SK-N-SH (cell line): ENCODE data around the gene WIPF3.

Experiments
- CTCF ChIP-seq: fragments of 200-600 bp; sonication (generic); IDR thresholded peaks from 2 replicates; pipeline ENCODE4 v1.6.1; 2017; ENCODE audit warnings: antibody characterized with exemption, mild to moderate bottlenecking, moderate library complexity
- EP300 ChIP-seq, 2 experiments: IDR thresholded peaks; 2 replicates each; pipeline versions ENCODE4 v1.4.0 to v1.6.1; 2012; ENCODE audit warnings: borderline replicate concordance in 1 of 2, low read depth in 1 of 2, low read length in 1 of 2
- FOXM1 ChIP-seq: IDR thresholded peaks from 2 replicates; pipeline ENCODE4 v1.4.0; 2012; ENCODE audit warnings: low read depth, mild to moderate bottlenecking
- GABPA ChIP-seq: IDR thresholded peaks from 2 replicates; pipeline ENCODE4 v1.4.0; 2012; ENCODE audit warnings: low read depth, mild to moderate bottlenecking
- POLR2AphosphoS5 ChIP-seq: IDR thresholded peaks from 2 replicates; pipeline ENCODE4 v1.6.1; 2012; ENCODE audit warnings: low read depth, low read length
- RAD21 ChIP-seq: IDR thresholded peaks from 2 replicates; pipeline ENCODE4 v1.6.1; 2012; ENCODE audit warnings: mild to moderate bottlenecking, low read length
- RFX5 ChIP-seq: IDR thresholded peaks from 2 replicates; pipeline ENCODE4 v1.6.1; 2012; ENCODE audit warnings: mild to moderate bottlenecking, improper control_type of control experiment, low read length
- RXRA ChIP-seq: IDR thresholded peaks from 2 replicates; pipeline ENCODE4 v1.4.0; 2012; ENCODE audit warnings: low read depth, mild to moderate bottlenecking, borderline replicate concordance
- SIN3A ChIP-seq: IDR thresholded peaks from 2 replicates; pipeline ENCODE4 v1.6.1; 2012; ENCODE audit warnings: low read depth, mild to moderate bottlenecking, low read length, moderate library complexity, borderline replicate concordance
- TAF1 ChIP-seq: IDR thresholded peaks from 2 replicates; pipeline ENCODE4 v1.6.1; 2012; ENCODE audit warnings: low read depth, mild to moderate bottlenecking, low read length, moderate library complexity, borderline replicate concordance
- USF1 ChIP-seq: IDR thresholded peaks from 2 replicates; pipeline ENCODE4 v1.4.0; 2012; ENCODE audit warnings: low read depth, borderline replicate concordance
- USF2 ChIP-seq: fragments of 150-350 bp; IDR thresholded peaks from 2 replicates; pipeline ENCODE4 v1.6.1; 2017; ENCODE audit warnings: antibody characterized with exemption, low read length, low read depth, borderline replicate concordance
- TF ChIP-seq, protein P1 (sequence below): IDR thresholded peaks from 2 replicates; pipeline ENCODE4 v1.6.1; 2012; ENCODE audit warnings: mild to moderate bottlenecking, low read depth, low read length, moderate library complexity
- TF ChIP-seq, protein P2 (sequence below): IDR thresholded peaks from 2 replicates; pipeline ENCODE4 v1.4.0; 2012; ENCODE audit warnings: low read depth

DNA sequence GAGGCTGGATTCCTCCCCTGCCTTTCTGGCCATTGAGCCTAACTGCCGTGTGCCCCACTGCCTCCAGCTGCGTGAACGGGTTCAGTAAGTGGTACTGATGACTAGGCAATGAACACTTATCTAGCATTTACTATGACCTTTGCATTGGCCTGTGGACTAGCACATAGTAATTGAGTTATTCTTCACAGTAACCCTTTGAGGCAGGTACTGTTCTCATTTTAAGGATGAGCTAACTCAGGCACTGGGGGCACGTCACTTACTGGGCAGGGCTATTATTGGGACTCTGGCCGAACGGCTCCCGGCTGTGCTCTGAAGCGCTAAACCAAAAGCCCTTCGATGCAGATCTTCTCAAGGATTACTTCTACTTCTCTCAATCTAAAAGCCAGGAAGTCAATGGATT, 38.3 kb downstream of the WIPF3 start:
- TF ChIP-seq RFX5 (no peak), POLR2AphosphoS5 (no peak), CTCF (no peak), FOXM1 (no peak), GABPA (no peak), RXRA (no peak), TAF1 (no peak), RAD21 (no peak), USF1 (no peak), EP300 (IDR thresholded peaks at IDR 0.05; ENCODE audit: borderline replicate concordance in 1 of 2, low read depth in 1 of 2, low read length in 1 of 2) (no peak), USF2 (no peak), SIN3A (no peak)
- TF ChIP-seq, protein P1, sequence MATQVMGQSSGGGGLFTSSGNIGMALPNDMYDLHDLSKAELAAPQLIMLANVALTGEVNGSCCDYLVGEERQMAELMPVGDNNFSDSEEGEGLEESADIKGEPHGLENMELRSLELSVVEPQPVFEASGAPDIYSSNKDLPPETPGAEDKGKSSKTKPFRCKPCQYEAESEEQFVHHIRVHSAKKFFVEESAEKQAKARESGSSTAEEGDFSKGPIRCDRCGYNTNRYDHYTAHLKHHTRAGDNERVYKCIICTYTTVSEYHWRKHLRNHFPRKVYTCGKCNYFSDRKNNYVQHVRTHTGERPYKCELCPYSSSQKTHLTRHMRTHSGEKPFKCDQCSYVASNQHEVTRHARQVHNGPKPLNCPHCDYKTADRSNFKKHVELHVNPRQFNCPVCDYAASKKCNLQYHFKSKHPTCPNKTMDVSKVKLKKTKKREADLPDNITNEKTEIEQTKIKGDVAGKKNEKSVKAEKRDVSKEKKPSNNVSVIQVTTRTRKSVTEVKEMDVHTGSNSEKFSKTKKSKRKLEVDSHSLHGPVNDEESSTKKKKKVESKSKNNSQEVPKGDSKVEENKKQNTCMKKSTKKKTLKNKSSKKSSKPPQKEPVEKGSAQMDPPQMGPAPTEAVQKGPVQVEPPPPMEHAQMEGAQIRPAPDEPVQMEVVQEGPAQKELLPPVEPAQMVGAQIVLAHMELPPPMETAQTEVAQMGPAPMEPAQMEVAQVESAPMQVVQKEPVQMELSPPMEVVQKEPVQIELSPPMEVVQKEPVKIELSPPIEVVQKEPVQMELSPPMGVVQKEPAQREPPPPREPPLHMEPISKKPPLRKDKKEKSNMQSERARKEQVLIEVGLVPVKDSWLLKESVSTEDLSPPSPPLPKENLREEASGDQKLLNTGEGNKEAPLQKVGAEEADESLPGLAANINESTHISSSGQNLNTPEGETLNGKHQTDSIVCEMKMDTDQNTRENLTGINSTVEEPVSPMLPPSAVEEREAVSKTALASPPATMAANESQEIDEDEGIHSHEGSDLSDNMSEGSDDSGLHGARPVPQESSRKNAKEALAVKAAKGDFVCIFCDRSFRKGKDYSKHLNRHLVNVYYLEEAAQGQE = no peak
- TF ChIP-seq, protein P2, sequence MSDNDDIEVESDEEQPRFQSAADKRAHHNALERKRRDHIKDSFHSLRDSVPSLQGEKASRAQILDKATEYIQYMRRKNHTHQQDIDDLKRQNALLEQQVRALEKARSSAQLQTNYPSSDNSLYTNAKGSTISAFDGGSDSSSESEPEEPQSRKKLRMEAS = no peak
